HG03066 (cell line): ENCODE data around the gene PRM1.
"Not testable (repeated sequence)": the region's sequence is repeated elsewhere in the genome, so short reads cannot be mapped to it uniquely, and the experiment has no call there.

Experiments
- ATAC-seq: cut with Tn5 transposase; IDR thresholded peaks from one replicate; pipeline ENCODE4 v1.9.1; 2021; ENCODE audit warnings: low read depth; ENCODE audit not compliant: unreplicated experiment

Gene PRM1

GRCh38 chr16:11298143-11298900, 17.2 kb upstream of the PRM1 start:
- ATAC-seq: no peak

- ATAC-seq: peak; percentile 79
Observed at GRCh38 chr16:11297492-11298142, 16.5 kb upstream of the PRM1 start.

GRCh38 chr16:11296706-11297491, 15.8 kb upstream of the PRM1 start:
- ATAC-seq: peak; percentile 29

GRCh38 chr16:11296351-11296705, 15.2 kb upstream of the PRM1 start:
- ATAC-seq: no peak

GRCh38 chr16:11295672-11296071, 14.5 kb upstream of the PRM1 start:
- ATAC-seq: no peak

GRCh38 chr16:11292076-11292748, 11.1 kb upstream of the PRM1 start:
- ATAC-seq: no peak

GRCh38 chr16:11291091-11291703, 10.1 kb upstream of the PRM1 start:
- ATAC-seq: no peak

- ATAC-seq: no peak
Observed at GRCh38 chr16:11290102-11290893, 9.2 kb upstream of the PRM1 start.

GRCh38 chr16:11289696-11290095, 8.6 kb upstream of the PRM1 start:
- ATAC-seq: not testable (repeated sequence)

GRCh38 chr16:11289202-11289601, 8.1 kb upstream of the PRM1 start:
- no peak for ATAC-seq

GRCh38 chr16:11285842-11286241, 4.7 kb upstream of the PRM1 start:
- no peak for ATAC-seq

- no peak for ATAC-seq
Observed at GRCh38 chr16:11283820-11284248, 2.7 kb upstream of the PRM1 start.

- no peak for ATAC-seq
Observed at GRCh38 chr16:11278681-11279628, 2.2 kb downstream of the PRM1 start.

GRCh38 chr16:11277607-11278337, 3.4 kb downstream of the PRM1 start:
- no peak for ATAC-seq

- no peak for ATAC-seq
Observed at GRCh38 chr16:11276896-11277593, 4.1 kb downstream of the PRM1 start.

GRCh38 chr16:11276143-11276895, 4.8 kb downstream of the PRM1 start, which contains the start of gene PRM2:
TSS of gene PRM2 (minus strand) at chr16:11276480. CDS start at chr16:11276370, 110 bp downstream.
- no peak for ATAC-seq
